Coronary artery (tissue), 2 donors: ENCODE measurements around the gene NUDT2.

Experiments
- DNase-seq: peaks from one replicate; pipeline ENCODE4 v3.0.0-alpha.2; 2017; ENCODE audit warnings: low spot score
- H3K27ac ChIP-seq, 2 donors: fragments of 200-600 bp; sonication (generic); one replicate each; pipeline ENCODE4 v1.5.1; 2016 to 2019
- H3K4me3 ChIP-seq: fragments of 200-600 bp; sonication (generic); 2 replicates; pipeline ENCODE4 v1.5.1; 2016; ENCODE audit warnings: mild to moderate bottlenecking, moderate library complexity
- CTCF ChIP-seq: fragments of 200-600 bp; sonication (generic); IDR thresholded peaks from one replicate; pipeline ENCODE4 v1.5.1; 2019; ENCODE audit warnings: antibody characterized with exemption

NUDT2 gene

GRCh38 chr9:34387239-34387638 lies 57.9 kb downstream of the NUDT2 start:
- Histone ChIP-seq H3K27ac (no peak overlapping the region), H3K4me3 (no peak overlapping the region)
- TF ChIP-seq CTCF: no peak
- DNase-seq: no peak

- Histone ChIP-seq H3K4me3 (no peak overlapping the region), H3K27ac (no peak overlapping the region)
- no peak for TF ChIP-seq CTCF
- no peak for DNase-seq
These were observed 63.1 kb downstream of the NUDT2 start for GRCh38 chr9:34392511-34392910.
